Activated naive CD8-positive, alpha-beta T cell (primary cell): ENCODE measurements around the gene NHSL1.

Experiments
- H3K27ac Mint-ChIP-seq: one replicate; pipeline ENCODE4 v1.8.0; 2021; ENCODE audit warnings: mixed read lengths
- H3K27me3 Mint-ChIP-seq: one replicate; pipeline ENCODE4 v1.8.0; 2021; ENCODE audit warnings: mixed read lengths
- H3K36me3 Mint-ChIP-seq: one replicate; pipeline ENCODE4 v1.8.0; 2021; ENCODE audit warnings: mixed read lengths
- H3K4me1 Mint-ChIP-seq: one replicate; pipeline ENCODE4 v1.8.0; 2021; ENCODE audit warnings: low read depth, mixed read lengths
- H3K4me3 Mint-ChIP-seq: one replicate; pipeline ENCODE4 v1.8.0; 2021; ENCODE audit warnings: mild to moderate bottlenecking, mixed read lengths
- H3K9me3 Mint-ChIP-seq: one replicate; pipeline ENCODE4 v1.8.0; 2021; ENCODE audit warnings: low read depth, mixed read lengths

The NHSL1 gene

GRCh38 chr6:138421089-138421488 lies 78.2 kb downstream of the NHSL1 start:
- H3K4me3 Mint-ChIP-seq = no peak overlapping the region
- H3K4me1 Mint-ChIP-seq = peaks cover 6% of the 10 kb centered on the region
- H3K27me3 Mint-ChIP-seq = no peaks in the 10 kb centered on the region
- H3K27ac Mint-ChIP-seq = no peak overlapping the region
- peaks cover 23% of the 10 kb centered on the region for H3K36me3 Mint-ChIP-seq
- no peaks in the 10 kb centered on the region for H3K9me3 Mint-ChIP-seq

- Mint-ChIP-seq H3K4me1 (peaks cover 6% of the 10 kb centered on the region), H3K36me3 (peaks cover 23% of the 10 kb centered on the region), H3K9me3 (no peaks in the 10 kb centered on the region), H3K27me3 (no peaks in the 10 kb centered on the region), H3K4me3 (no peak overlapping the region), H3K27ac (no peak overlapping the region)
Measured at GRCh38 chr6:138420356-138420755, 78.9 kb downstream of the NHSL1 start.

GRCh38 chr6:138419766-138420165 lies 79.5 kb downstream of the NHSL1 start:
- no peaks in the 10 kb centered on the region for H3K27me3 Mint-ChIP-seq
- peaks cover 6% of the 10 kb centered on the region for H3K4me1 Mint-ChIP-seq
- no peak overlapping the region for H3K4me3 Mint-ChIP-seq
- H3K9me3 Mint-ChIP-seq = no peaks in the 10 kb centered on the region
- no peak overlapping the region for H3K27ac Mint-ChIP-seq
- H3K36me3 Mint-ChIP-seq = peaks cover 27% of the 10 kb centered on the region

GRCh38 chr6:138418118-138418742 lies 81.1 kb downstream of the NHSL1 start:
- Mint-ChIP-seq H3K4me1 (peaks cover 3% of the 10 kb centered on the region), H3K27me3 (no peaks in the 10 kb centered on the region), H3K27ac (no peak overlapping the region), H3K36me3 (peaks cover 35% of the 10 kb centered on the region), H3K9me3 (no peaks in the 10 kb centered on the region), H3K4me3 (no peak overlapping the region)

GRCh38 chr6:138417493-138418117 lies 81.7 kb downstream of the NHSL1 start:
- H3K27ac Mint-ChIP-seq = peak overlapping the region; percentile 67

GRCh38 chr6:138416206-138416605 lies 83.1 kb downstream of the NHSL1 start:
- Mint-ChIP-seq H3K9me3 (no peaks in the 10 kb centered on the region), H3K27ac (no peak overlapping the region), H3K36me3 (peaks cover 43% of the 10 kb centered on the region)

More at GRCh38 chr6:138417493-138418117, 81.7 kb downstream of the NHSL1 start:
- Mint-ChIP-seq H3K4me3 (no peak overlapping the region), H3K4me1 (no peaks in the 10 kb centered on the region), H3K36me3 (peaks cover 40% of the 10 kb centered on the region), H3K27me3 (no peaks in the 10 kb centered on the region), H3K9me3 (no peaks in the 10 kb centered on the region)

GRCh38 chr6:138415125-138415524 lies 84.2 kb downstream of the NHSL1 start:
- Mint-ChIP-seq H3K36me3 (peaks cover 44% of the 10 kb centered on the region), H3K4me1 (peaks cover 8% of the 10 kb centered on the region), H3K27me3 (no peaks in the 10 kb centered on the region), H3K9me3 (no peaks in the 10 kb centered on the region), H3K4me3 (no peak overlapping the region), H3K27ac (no peak overlapping the region)

More at GRCh38 chr6:138416206-138416605, 83.1 kb downstream of the NHSL1 start:
- H3K4me1 Mint-ChIP-seq = peaks cover 3% of the 10 kb centered on the region
- no peaks in the 10 kb centered on the region for H3K27me3 Mint-ChIP-seq
- no peak overlapping the region for H3K4me3 Mint-ChIP-seq

- H3K9me3 Mint-ChIP-seq = no peaks in the 10 kb centered on the region
- peaks cover 34% of the 10 kb centered on the region for H3K36me3 Mint-ChIP-seq
- H3K27ac Mint-ChIP-seq = peak overlapping the region; percentile 80
- no peaks in the 10 kb centered on the region for H3K27me3 Mint-ChIP-seq
- no peak overlapping the region for H3K4me3 Mint-ChIP-seq
- peaks cover 18% of the 10 kb centered on the region for H3K4me1 Mint-ChIP-seq
Measured at GRCh38 chr6:138410972-138411880, 88.1 kb downstream of the NHSL1 start.

- no peak overlapping the region for H3K4me3 Mint-ChIP-seq
- H3K9me3 Mint-ChIP-seq = no peaks in the 10 kb centered on the region
- peak overlapping the region; percentile 5 for H3K27ac Mint-ChIP-seq
- no peaks in the 10 kb centered on the region for H3K27me3 Mint-ChIP-seq
- H3K36me3 Mint-ChIP-seq = peaks cover 32% of the 10 kb centered on the region
- peaks cover 26% of the 10 kb centered on the region for H3K4me1 Mint-ChIP-seq
Measured at GRCh38 chr6:138410048-138410735, 89.1 kb downstream of the NHSL1 start.

- Mint-ChIP-seq H3K4me1 (peaks cover 40% of the 10 kb centered on the region), H3K36me3 (peaks cover 17% of the 10 kb centered on the region)
Measured at GRCh38 chr6:138406443-138406842, 92.9 kb downstream of the NHSL1 start.

GRCh38 chr6:138405816-138406413 lies 93.4 kb downstream of the NHSL1 start:
- Mint-ChIP-seq H3K27me3 (no peaks in the 10 kb centered on the region), H3K9me3 (no peaks in the 10 kb centered on the region), H3K4me1 (peaks cover 36% of the 10 kb centered on the region), H3K4me3 (no peak overlapping the region), H3K27ac (peak overlapping the region; percentile 64), H3K36me3 (peaks cover 13% of the 10 kb centered on the region)

More at GRCh38 chr6:138406443-138406842, 92.9 kb downstream of the NHSL1 start:
- Mint-ChIP-seq H3K27ac (peak overlapping the region; percentile 64), H3K27me3 (no peaks in the 10 kb centered on the region), H3K9me3 (no peaks in the 10 kb centered on the region), H3K4me3 (no peak overlapping the region)

- peaks cover 30% of the 10 kb centered on the region for H3K4me1 Mint-ChIP-seq
- H3K9me3 Mint-ChIP-seq = no peaks in the 10 kb centered on the region
- peaks cover 13% of the 10 kb centered on the region for H3K36me3 Mint-ChIP-seq
- H3K27ac Mint-ChIP-seq = peak overlapping the region; percentile 68
- H3K27me3 Mint-ChIP-seq = no peaks in the 10 kb centered on the region
- peak overlapping the region; percentile 87 for H3K4me3 Mint-ChIP-seq
Measured at GRCh38 chr6:138404666-138405337, 94.5 kb downstream of the NHSL1 start.

- no peaks in the 10 kb centered on the region for H3K9me3 Mint-ChIP-seq
- no peaks in the 10 kb centered on the region for H3K27me3 Mint-ChIP-seq
- H3K36me3 Mint-ChIP-seq = peaks cover 7% of the 10 kb centered on the region
- H3K27ac Mint-ChIP-seq = peak within 1 kb of the TSS; percentile 68
- peak within 1 kb of the TSS; percentile 87 for H3K4me3 Mint-ChIP-seq
- peaks cover 28% of the 10 kb centered on the region for H3K4me1 Mint-ChIP-seq
Measured at GRCh38 chr6:138403801-138404665, 95.3 kb downstream of the NHSL1 start, which contains the start of gene HEBP2. Gene HEBP2 (plus strand): TSS chr6:138404223. CDS start chr6:138404496, 273 bp downstream.
